Endothelial cell of umbilical vein (primary cell): ENCODE data around the gene PAX9. TPM values are rescaled to one million over a fixed set of nuclear protein-coding genes. Genes with fewer than 3 reads are reported as not detected.

Experiments
- BruUV-seq: library from RNA; stranded (reverse); fragments of 400-500 nt; replicated peaks from 2 replicates; lab custom pipeline; 2021; lab: Mats Ljungman, UMichigan
- CTCF ChIA-PET: fragments of 300-600, 350-600 bp; sonication (Branson Sonifier 250); formaldehyde crosslinking; loops from one replicate; lab custom pipeline; 2021; ENCODE audit warnings: antibody characterized with exemption, inconsistent platforms; lab: Charles Lee
- POLR2A ChIA-PET: fragments of 300-600, 350-600 bp; sonication (Branson Sonifier 250); formaldehyde crosslinking; loops from one replicate; lab custom pipeline; 2021; ENCODE audit warnings: antibody characterized with exemption, inconsistent platforms; lab: Charles Lee
- DNase-seq: peaks from one replicate; pipeline ENCODE4 v3.0.0-alpha.2; 2011; ENCODE audit warnings: low read depth, low spot score
- FAIRE-seq: peaks from 2 replicates; lab custom pipeline; 2011; peaks lifted over from hg19 to GRCh38; lab: Jason Lieb, UNC
- H2AFZ ChIP-seq: 2 replicates; pipeline ENCODE4 v1.6.0; 2012; ENCODE audit warnings: low read depth, low read length, control low read depth, inconsistent platforms
- H3K27ac ChIP-seq: 2 replicates; pipeline ENCODE4 v1.5.1; 2011; ENCODE audit warnings: low read depth, mild to moderate bottlenecking, control low read depth, low read length, moderate library complexity; ENCODE audit not compliant: insufficient read depth
- H3K27me3 ChIP-seq, 2 experiments: 2 replicates each; pipeline versions ENCODE4 v1.6.0 to v1.6.1; 2011; ENCODE audit warnings: low read length in 2 of 2, mixed read lengths in 1 of 2; ENCODE audit not compliant: control insufficient read depth in 2 of 2, insufficient read depth in 2 of 2
- H3K36me3 ChIP-seq, 2 experiments: 2 replicates in 1 of 2; 3 replicates in 1 of 2; pipeline ENCODE4 v1.5.1; 2011; ENCODE audit warnings: low read length in 2 of 2, mild to moderate bottlenecking in 1 of 2, moderate library complexity in 1 of 2; ENCODE audit not compliant: control insufficient read depth in 2 of 2, insufficient read depth in 2 of 2; ENCODE audit errors: extremely low read depth in 1 of 2
- H3K4me1 ChIP-seq: 3 replicates; pipeline ENCODE4 v1.5.1; 2011; ENCODE audit warnings: mild to moderate bottlenecking, low read length; ENCODE audit not compliant: control insufficient read depth, insufficient read depth; ENCODE audit errors: extremely low read depth
- H3K4me2 ChIP-seq: 2 replicates; pipeline ENCODE4 v1.6.1; 2011; ENCODE audit warnings: low read length, control low read depth, mixed read lengths; ENCODE audit not compliant: insufficient read depth
- H3K4me3 ChIP-seq, 3 experiments: fragments of 200-600 bp in 1 of 3; sonication (generic), shearing (Covaris generic) in 1 of 3; replicated peaks in 1 of 3; 2 replicates each; pipeline ENCODE4 v1.5.1; 2011 to 2016; ENCODE audit warnings: control low read depth in 3 of 3, low read length in 3 of 3, mild to moderate bottlenecking in 2 of 3, inconsistent platforms in 1 of 3, low read depth in 1 of 3, moderate library complexity in 1 of 3; ENCODE audit not compliant: insufficient read depth in 1 of 3
- H3K79me2 ChIP-seq: 2 replicates; pipeline ENCODE4 v1.6.0; 2012; ENCODE audit warnings: low read length, inconsistent platforms; ENCODE audit not compliant: control insufficient read depth, insufficient read depth
- H3K9ac ChIP-seq: replicated peaks from 2 replicates; pipeline ENCODE3; 2011; ENCODE audit warnings: low read length, control low read depth; ENCODE audit not compliant: insufficient read depth; ENCODE audit errors: extremely low read depth
- H3K9me1 ChIP-seq: replicated peaks from 3 replicates; pipeline ENCODE4 v1.6.0; 2011; ENCODE audit warnings: mild to moderate bottlenecking, low read length; ENCODE audit not compliant: control insufficient read depth, insufficient read depth; ENCODE audit errors: extremely low read depth
- H3K9me3 ChIP-seq: replicated peaks from 2 replicates; pipeline ENCODE4 v1.5.1; 2012; ENCODE audit warnings: low read length, inconsistent platforms; ENCODE audit not compliant: control insufficient read depth, insufficient read depth
- H4K20me1 ChIP-seq: replicated peaks from 2 replicates; pipeline ENCODE3; 2011; ENCODE audit warnings: mild to moderate bottlenecking, low read length; ENCODE audit not compliant: control insufficient read depth, insufficient read depth; ENCODE audit errors: extremely low read depth
- EZH2 ChIP-seq: IDR thresholded peaks from 2 replicates; pipeline ENCODE4 v1.6.1; 2012; ENCODE audit warnings: borderline replicate concordance, low read depth, mild to moderate bottlenecking, moderate library complexity, low read length, inconsistent platforms; ENCODE audit not compliant: severe bottlenecking
- FOS ChIP-seq: IDR thresholded peaks from 2 replicates; pipeline ENCODE4 v1.6.1; 2011; ENCODE audit warnings: mild to moderate bottlenecking, low read length, moderate library complexity, borderline replicate concordance; ENCODE audit not compliant: insufficient read depth
- GATA2 ChIP-seq: IDR thresholded peaks from 2 replicates; pipeline ENCODE4 v1.7.0; 2011; ENCODE audit warnings: low read depth, mild to moderate bottlenecking, moderate library complexity, mixed read lengths, low read length; ENCODE audit not compliant: insufficient read length, insufficient read depth
- JUN ChIP-seq: IDR thresholded peaks from 2 replicates; pipeline ENCODE4 v1.6.1; 2011; ENCODE audit warnings: borderline replicate concordance, low read depth; ENCODE audit not compliant: insufficient read length, insufficient read depth
- MYC ChIP-seq: IDR thresholded peaks from one replicate; pipeline ENCODE4 v1.6.1; 2011; ENCODE audit warnings: mild to moderate bottlenecking, low read depth, low read length
- POLR2A ChIP-seq: IDR thresholded peaks from 2 replicates; pipeline ENCODE4 v1.6.1; 2012; ENCODE audit warnings: low read depth, mild to moderate bottlenecking, control low read depth, low read length
- POLR2AphosphoS5 ChIP-seq: IDR thresholded peaks from 2 replicates; pipeline ENCODE4 v1.6.1; 2012; ENCODE audit warnings: low read depth, mild to moderate bottlenecking, control low read depth, low read length, moderate library complexity; ENCODE audit not compliant: insufficient read depth
- dilution Hi-C: fragments of 300-500 bp; cut with MboI; formaldehyde crosslinking; loops from one replicate; pipeline ENCODE4 v1.15.0; 2019; ENCODE audit warnings: low sequenced_read_pairs; ENCODE audit not compliant: extremely low pct_ligation_motif_present
- intact Hi-C: fragments of 100-400 bp; cut with micrococcal nuclease; formaldehyde crosslinking; loops from one replicate; pipeline ENCODE4 v1.10.0; 2022
- polyA plus RNA-seq, 4 experiments: library from polyadenylated mRNA; depleted of rRNA in 3 of 4; stranded (reverse) in 3 of 4; unstranded in 1 of 4; fragments of >200 nt; gene quantifications; 2 replicates each; pipeline versions ENCODE4 v1.2.1 to v1.2.3, GENCODE V29; 2011 to 2012; ENCODE audit warnings: missing spikeins in 1 of 4
- total RNA-seq: library from RNA; stranded (reverse); gene quantifications from 2 replicates; pipeline ENCODE4 v1.2.3, GENCODE V29; 2021
- TF ChIP-seq, protein P1 (sequence below), 2 donors: IDR thresholded peaks; 1 replicate in 1 of 2; 2 replicates in 1 of 2; pipeline ENCODE4 v1.5.1; 2011; ENCODE audit warnings: low read length in 2 of 2, mild to moderate bottlenecking in 2 of 2, moderate library complexity in 2 of 2, control low read depth in 1 of 2, inconsistent platforms in 1 of 2, low read depth in 1 of 2; ENCODE audit not compliant: insufficient read depth in 1 of 2; ENCODE audit errors: extremely low read depth in 1 of 2
- TF ChIP-seq, protein P2 (sequence below): IDR thresholded peaks from 2 replicates; pipeline ENCODE4 v1.6.1; 2011; ENCODE audit not compliant: insufficient read depth, insufficient read length

The PAX9 gene
- total and polyA plus RNA-seq, 2 donors (not counting 3 experiments of a cell fraction or from before 2014, with no cell fraction given) = 0.37 to 0.44 TPM

DNA sequence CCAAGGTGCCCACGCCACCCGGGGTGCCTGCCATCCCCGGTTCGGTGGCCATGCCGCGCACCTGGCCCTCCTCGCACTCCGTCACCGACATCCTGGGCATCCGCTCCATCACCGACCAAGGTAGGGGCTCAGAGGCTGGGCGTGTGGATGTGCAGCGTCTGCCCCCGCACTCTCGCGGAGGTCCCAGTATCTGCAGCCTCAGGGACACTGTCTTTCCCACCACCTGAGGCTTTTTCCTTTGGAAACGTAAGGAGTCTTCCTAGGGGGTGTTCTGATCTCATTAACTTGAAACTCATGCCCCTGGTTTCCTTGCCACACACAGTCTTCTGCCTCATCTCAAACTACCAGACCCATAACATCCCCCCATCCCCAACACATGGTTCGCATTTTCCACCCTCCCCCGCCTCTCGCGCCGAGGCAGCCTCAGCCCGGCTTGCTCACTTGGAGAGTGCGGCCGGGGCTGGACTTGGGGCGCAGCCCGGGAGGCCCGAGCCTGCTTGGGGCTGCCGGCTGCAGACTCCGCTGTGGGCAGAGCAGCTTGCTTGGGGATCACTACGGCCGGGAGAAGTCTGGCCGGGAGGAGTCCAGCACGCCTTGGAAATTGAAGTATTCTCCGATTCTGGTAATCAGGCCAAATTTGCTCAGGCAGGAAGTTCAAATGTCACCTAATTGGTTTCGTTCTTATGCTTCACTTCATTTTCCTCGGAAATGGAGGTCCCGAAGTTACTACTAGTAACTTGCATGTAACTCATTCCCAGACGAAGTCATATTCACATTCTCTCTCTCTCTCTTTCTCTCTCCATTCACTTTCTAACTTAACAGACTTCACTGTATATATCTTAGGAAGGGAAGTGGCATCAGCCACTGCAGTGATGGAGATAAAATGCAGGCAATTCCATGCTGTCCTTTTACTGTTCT lies 2.0 kb downstream of the PAX9 start:
- POLR2A ChIA-PET = no interaction called here
- TF ChIP-seq EZH2 = peak; percentile 89
- no peak for TF ChIP-seq GATA2
- DNase-seq (no peak), FAIRE-seq (no peak)
- H3K27me3 ChIP-seq = peaks cover 83 to 96% of the 10 kb centered on the region in 2 experiments
- peak overlapping the region; percentile 63 for H3K4me2 ChIP-seq
- H3K36me3 ChIP-seq = no peaks in the 10 kb centered on the region
- no peak overlapping the region for H3K9ac ChIP-seq
- H3K9me1 ChIP-seq = no peaks in the 10 kb centered on the region
- no peaks in the 10 kb centered on the region for H3K9me3 ChIP-seq
- H3K27ac ChIP-seq = no peak overlapping the region
- intact Hi-C loops = loop anchor here (2.0 to 5.0 kb wide), 4 partner anchors 343 to 934 kb away; partner anchors contain the start of genes FOXA1, MBIP and TTC6
- peak overlapping the region in 1 of 3 experiments; percentile 12 for H3K4me3 ChIP-seq
- H3K4me1 ChIP-seq = peaks cover 17% of the 10 kb centered on the region
- CTCF ChIA-PET = interaction anchor here (1.6 kb wide), 1 partner anchor 16 kb away, joined by 4 read pairs; no protein-coding TSS in a partner anchor
- no peaks in the 10 kb centered on the region for H3K79me2 ChIP-seq
- dilution Hi-C loops = no loop called here
- BruUV-seq = no TSS peak
- H2AFZ ChIP-seq = no peak overlapping the region
- H4K20me1 ChIP-seq = no peaks in the 10 kb centered on the region

DNA sequence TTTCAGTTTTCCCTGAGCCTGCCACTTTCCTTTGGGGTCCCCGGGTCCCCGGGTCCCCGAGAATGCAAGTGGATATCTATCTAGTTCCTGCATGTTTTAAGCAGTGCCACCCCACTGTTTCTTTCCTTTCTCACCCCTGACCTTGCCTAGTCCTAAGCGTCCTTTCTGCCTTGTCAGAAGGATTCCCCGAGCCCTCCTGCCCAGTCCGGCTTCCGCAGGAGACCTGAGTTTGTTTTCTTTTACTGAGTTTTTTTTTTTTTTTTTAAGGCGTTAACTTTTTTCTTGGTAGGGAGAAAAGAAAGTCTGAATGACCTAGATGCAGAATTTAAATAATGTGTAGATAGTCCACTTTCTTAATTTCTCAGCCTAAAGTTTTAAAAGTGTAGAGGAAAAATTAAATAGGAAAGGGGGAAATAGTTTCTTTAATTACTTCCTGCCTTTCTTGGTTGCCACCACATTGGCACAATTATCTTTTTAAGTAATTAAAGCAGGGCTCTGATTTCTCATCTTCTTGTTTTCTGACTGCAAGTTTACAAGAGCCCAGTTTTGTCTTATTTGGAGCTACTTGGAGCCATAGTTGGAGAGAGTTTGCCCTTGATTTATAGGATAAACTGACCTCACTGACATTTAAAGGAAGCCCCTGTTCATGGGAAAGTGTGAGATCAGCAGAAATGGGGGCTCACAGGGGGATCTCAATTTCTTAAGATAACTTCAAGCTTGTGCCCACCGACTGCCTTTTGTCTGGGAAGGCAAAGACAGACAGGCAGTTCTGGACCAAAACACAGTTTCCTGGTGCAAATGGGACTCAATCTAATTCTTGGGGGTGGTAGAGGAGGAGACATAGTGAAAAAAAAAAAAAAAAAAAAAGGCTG lies 2.9 kb downstream of the PAX9 start:
- H3K9me3 ChIP-seq = no peaks in the 10 kb centered on the region
- H3K36me3 ChIP-seq = no peaks in the 10 kb centered on the region
- peaks cover 75 to 92% of the 10 kb centered on the region in 2 experiments for H3K27me3 ChIP-seq
- FAIRE-seq = no peak
- no peak overlapping the region for H3K4me3 ChIP-seq
- dilution Hi-C loops (no loop called here), intact Hi-C loops (loop anchor here (2.0 to 5.0 kb wide), 3 partner anchors 383 to 933 kb away; partner anchors contain the start of genes FOXA1 and TTC6)
- ChIA-PET POLR2A (no interaction called here), CTCF (interaction anchor here (0.7 kb wide), 1 partner anchor 486 kb away, joined by 3 read pairs; no protein-coding TSS in a partner anchor)
- H3K4me1 ChIP-seq = peaks cover 17% of the 10 kb centered on the region
- no peak overlapping the region for H3K4me2 ChIP-seq
- H4K20me1 ChIP-seq = no peaks in the 10 kb centered on the region
- no peaks in the 10 kb centered on the region for H3K79me2 ChIP-seq
- TF ChIP-seq GATA2 (no peak), POLR2A (no peak), FOS (no peak), EZH2 (no peak), POLR2AphosphoS5 (no peak), MYC (no peak), JUN (no peak)
- TF ChIP-seq, protein P1, sequence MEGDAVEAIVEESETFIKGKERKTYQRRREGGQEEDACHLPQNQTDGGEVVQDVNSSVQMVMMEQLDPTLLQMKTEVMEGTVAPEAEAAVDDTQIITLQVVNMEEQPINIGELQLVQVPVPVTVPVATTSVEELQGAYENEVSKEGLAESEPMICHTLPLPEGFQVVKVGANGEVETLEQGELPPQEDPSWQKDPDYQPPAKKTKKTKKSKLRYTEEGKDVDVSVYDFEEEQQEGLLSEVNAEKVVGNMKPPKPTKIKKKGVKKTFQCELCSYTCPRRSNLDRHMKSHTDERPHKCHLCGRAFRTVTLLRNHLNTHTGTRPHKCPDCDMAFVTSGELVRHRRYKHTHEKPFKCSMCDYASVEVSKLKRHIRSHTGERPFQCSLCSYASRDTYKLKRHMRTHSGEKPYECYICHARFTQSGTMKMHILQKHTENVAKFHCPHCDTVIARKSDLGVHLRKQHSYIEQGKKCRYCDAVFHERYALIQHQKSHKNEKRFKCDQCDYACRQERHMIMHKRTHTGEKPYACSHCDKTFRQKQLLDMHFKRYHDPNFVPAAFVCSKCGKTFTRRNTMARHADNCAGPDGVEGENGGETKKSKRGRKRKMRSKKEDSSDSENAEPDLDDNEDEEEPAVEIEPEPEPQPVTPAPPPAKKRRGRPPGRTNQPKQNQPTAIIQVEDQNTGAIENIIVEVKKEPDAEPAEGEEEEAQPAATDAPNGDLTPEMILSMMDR (IDR thresholded peaks at IDR 0.05; ENCODE audit: extremely low read depth in 1 of 2, insufficient read depth in 1 of 2, low read depth in 1 of 2, low read length in 2 of 2) = no peak
- TF ChIP-seq, protein P2, sequence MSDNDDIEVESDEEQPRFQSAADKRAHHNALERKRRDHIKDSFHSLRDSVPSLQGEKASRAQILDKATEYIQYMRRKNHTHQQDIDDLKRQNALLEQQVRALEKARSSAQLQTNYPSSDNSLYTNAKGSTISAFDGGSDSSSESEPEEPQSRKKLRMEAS = no peak
- BruUV-seq = no TSS peak
- no peaks in the 10 kb centered on the region for H3K9me1 ChIP-seq
- H3K9ac ChIP-seq = no peak overlapping the region
- H3K27ac ChIP-seq = no peak overlapping the region
- no peak for DNase-seq
- no peak overlapping the region for H2AFZ ChIP-seq
